Kidney epithelial cell (primary cell): ENCODE measurements around the gene GCSH. TPM values are rescaled to one million over a fixed set of nuclear protein-coding genes. Genes with fewer than 3 reads are reported as not detected.
"Not testable (repeated sequence)": the region's sequence is repeated elsewhere in the genome, so short reads cannot be mapped to it uniquely, and the experiment has no call there.

Experiments
- DNase-seq: peaks from one replicate; pipeline ENCODE4 v3.0.0-alpha.2; 2010; ENCODE audit warnings: low read depth
- H3K27me3 ChIP-seq: 2 replicates; pipeline ENCODE4 v1.6.0; 2011; ENCODE audit warnings: low read length; ENCODE audit not compliant: control insufficient read depth, insufficient read depth
- H3K36me3 ChIP-seq: 2 replicates; pipeline ENCODE4 v1.5.1; 2011; ENCODE audit warnings: low read length; ENCODE audit not compliant: control insufficient read depth, insufficient read depth
- H3K4me3 ChIP-seq: 2 replicates; pipeline ENCODE4 v1.5.1; 2011; ENCODE audit warnings: low read depth, mild to moderate bottlenecking, control low read depth, low read length
- total RNA-seq: library from RNA; depleted of rRNA; stranded (reverse); fragments of >200 nt; gene quantifications from 2 replicates; pipeline ENCODE4 v1.2.3, GENCODE V29; 2015
- TF ChIP-seq, protein P1 (sequence below): IDR thresholded peaks from 2 replicates; pipeline ENCODE4 v1.5.1; 2011; ENCODE audit warnings: mild to moderate bottlenecking, moderate library complexity, low read length, control low read depth, inconsistent platforms; ENCODE audit not compliant: insufficient read depth, poor library complexity, severe bottlenecking

The GCSH gene
- total RNA-seq, 1 donor from 2014 or later, result 34.0 TPM

DNA sequence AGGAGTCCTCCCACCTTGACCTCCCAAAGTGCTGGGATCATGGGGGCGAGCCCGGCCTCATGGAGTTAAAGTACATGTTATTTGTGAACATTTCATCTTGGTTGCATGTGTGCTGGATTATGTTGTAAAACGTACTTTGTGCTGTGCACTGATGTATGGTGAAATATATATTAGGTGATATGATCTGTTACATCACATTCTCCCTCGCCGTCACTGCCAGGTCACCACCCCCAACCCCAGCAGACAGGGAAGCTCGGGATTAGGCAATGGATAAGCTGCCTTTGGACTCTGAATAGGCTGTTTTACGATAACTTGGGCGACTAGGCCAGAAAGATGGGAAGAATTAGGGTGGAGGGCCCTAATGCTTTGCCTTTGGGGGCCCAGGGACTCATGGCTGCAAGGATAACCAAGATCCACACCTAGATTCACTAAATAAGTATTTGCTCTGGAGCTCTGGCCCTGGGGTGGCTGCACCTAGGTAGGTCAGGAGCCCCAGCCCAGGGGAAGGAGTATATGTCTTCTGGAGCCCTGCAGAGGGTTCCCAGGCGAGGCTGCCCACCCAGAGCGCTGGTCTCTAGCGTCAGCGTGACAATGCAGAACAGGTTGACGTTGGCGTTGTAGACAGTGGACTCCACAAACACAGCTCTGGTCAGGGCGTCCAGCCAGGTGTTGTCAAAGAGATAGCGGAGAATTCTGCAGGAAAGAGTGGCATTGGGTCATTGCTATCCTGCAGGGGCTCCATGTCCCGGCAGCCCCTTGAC lies 27.1 kb upstream of the GCSH start:
- Histone ChIP-seq H3K27me3 (peaks cover 4% of the 10 kb centered on the region), H3K36me3 (no peaks in the 10 kb centered on the region), H3K4me3 (no peak overlapping the region)
- TF ChIP-seq, protein P1, sequence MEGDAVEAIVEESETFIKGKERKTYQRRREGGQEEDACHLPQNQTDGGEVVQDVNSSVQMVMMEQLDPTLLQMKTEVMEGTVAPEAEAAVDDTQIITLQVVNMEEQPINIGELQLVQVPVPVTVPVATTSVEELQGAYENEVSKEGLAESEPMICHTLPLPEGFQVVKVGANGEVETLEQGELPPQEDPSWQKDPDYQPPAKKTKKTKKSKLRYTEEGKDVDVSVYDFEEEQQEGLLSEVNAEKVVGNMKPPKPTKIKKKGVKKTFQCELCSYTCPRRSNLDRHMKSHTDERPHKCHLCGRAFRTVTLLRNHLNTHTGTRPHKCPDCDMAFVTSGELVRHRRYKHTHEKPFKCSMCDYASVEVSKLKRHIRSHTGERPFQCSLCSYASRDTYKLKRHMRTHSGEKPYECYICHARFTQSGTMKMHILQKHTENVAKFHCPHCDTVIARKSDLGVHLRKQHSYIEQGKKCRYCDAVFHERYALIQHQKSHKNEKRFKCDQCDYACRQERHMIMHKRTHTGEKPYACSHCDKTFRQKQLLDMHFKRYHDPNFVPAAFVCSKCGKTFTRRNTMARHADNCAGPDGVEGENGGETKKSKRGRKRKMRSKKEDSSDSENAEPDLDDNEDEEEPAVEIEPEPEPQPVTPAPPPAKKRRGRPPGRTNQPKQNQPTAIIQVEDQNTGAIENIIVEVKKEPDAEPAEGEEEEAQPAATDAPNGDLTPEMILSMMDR, result no peak
- DNase-seq, result no peak

DNA sequence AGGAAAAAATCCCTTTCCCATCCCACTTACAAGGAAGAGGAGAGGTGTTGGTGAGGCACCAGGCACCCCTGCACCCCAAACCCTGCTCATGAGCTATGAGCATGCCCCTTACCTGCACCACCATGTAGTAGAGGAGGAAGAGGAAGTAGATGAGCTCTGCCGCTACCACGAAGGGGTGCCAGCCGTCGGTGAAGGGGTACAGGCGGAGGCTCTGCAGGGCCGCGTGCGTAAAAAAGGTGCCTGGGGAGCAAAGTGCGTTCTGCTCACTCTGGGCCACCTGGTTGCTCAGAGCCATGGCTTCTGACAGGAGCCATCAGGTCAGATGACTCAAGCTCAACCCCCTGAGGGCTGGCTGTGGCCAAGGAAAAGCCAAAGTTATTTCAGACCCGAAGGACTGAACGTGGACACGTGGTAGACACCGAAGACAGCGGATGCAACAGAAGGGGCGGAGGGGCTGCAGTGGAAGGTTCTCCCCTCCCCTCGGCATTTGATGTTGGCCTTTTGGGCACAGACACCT lies 25.3 kb upstream of the GCSH start:
- Histone ChIP-seq H3K4me3 (no peak overlapping the region), H3K36me3 (no peaks in the 10 kb centered on the region), H3K27me3 (peaks cover 4% of the 10 kb centered on the region)
- TF ChIP-seq, protein P1, result no peak
- DNase-seq, result no peak

DNA sequence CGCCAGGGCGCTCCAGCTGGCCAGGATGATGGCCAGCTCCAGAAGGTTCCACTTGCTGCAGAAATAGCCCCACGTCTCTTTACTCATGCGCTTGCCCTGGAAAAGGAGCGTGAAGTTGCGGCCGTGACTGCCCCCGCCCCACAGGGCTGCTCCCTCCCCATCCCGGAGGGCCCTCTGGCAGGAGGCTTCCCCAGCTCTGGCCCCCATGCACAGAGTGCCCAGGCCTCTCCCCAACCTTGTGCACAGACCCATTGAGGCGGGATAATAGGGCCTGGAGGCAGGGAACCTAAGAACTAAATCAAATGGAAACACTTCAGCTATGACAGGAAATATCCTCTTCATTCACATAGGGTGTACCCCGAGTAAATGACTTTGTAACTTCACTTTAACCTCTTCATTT lies 21.2 kb upstream of the GCSH start:
- peaks cover 4% of the 10 kb centered on the region for H3K27me3 ChIP-seq
- TF ChIP-seq, protein P1, result no peak
- H3K36me3 ChIP-seq, result no peaks in the 10 kb centered on the region
- DNase-seq, result no peak
- H3K4me3 ChIP-seq, result no peak overlapping the region

DNA sequence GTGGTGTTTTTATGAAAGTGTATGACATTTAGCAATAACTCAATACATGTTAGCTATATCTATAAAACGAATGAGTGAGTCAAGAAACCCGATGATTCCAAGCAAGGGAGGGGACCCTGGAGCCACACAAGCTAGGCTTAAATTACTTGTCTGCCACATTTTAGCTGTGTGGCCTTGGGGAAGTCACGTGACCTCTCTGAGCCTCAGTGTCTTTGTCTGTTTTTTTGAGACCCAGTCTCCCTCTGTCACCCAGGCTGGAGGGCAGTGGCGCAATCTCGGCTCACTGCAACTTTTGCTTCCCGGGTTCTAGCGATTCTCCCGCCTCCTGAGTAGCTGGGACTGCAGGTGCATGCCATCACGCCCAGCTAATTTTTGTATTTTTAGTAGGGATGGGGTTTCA lies 20.1 kb upstream of the GCSH start:
- H3K36me3 ChIP-seq, result no peaks in the 10 kb centered on the region
- no peak overlapping the region for H3K4me3 ChIP-seq
- peaks cover 4% of the 10 kb centered on the region for H3K27me3 ChIP-seq
- DNase-seq, result no peak
- TF ChIP-seq, protein P1, result no peak

DNA sequence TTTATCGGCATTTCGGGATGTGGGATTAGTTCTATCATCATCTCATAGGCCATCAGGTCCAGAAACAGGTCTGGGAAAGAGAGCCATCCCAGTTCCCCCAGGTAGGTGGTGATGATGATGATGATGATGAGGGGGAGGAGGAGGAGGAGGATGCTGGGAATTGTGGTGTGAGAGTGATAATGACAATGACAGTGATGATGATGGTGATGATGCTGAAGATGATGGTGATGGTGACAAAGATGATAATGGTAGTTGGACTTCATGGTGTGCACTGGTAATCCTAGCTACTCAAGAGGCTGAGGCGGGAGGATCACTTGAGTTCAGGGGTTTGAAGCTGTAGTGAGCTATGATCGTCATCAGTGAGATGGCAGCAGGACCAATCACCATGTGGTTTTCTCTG lies 16.3 kb upstream of the GCSH start:
- TF ChIP-seq, protein P1, result no peak
- H3K27me3 ChIP-seq, result no peaks in the 10 kb centered on the region
- no peak for DNase-seq
- H3K36me3 ChIP-seq, result no peaks in the 10 kb centered on the region
- H3K4me3 ChIP-seq, result no peak overlapping the region

DNA sequence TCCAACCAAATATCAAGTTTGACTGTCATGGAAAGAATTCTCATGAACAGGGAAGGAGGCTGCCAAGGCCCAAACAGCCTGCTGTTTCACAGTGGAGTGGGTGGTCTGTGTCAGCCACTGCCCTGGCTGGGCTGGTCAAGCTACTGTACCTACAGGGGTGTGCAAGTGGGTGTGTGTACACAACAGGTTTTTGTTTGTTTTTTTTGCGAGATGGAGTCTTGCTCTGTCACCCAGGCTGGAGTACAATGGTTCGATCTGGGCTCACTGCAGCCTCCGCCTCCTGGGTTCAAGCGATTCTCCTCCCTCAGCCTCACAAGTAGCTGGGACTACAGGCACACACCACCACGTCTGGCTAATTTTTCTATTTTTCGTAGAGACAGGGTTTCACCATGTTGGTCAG lies 13.1 kb upstream of the GCSH start:
- not testable (repeated sequence) for H3K36me3 ChIP-seq, DNase-seq, H3K4me3 ChIP-seq, H3K27me3 ChIP-seq
